ENCODE results near the gene NCK2. TPM values are rescaled to one million over a fixed set of nuclear protein-coding genes. Genes with fewer than 3 reads are reported as not detected.

NCK2 gene
- total and polyA plus RNA-seq, 2 of the 13 experiments (the other 11 are each of a cell fraction or from before 2014, with no cell fraction given), result 14.8 to 23.5 TPM

DNA sequence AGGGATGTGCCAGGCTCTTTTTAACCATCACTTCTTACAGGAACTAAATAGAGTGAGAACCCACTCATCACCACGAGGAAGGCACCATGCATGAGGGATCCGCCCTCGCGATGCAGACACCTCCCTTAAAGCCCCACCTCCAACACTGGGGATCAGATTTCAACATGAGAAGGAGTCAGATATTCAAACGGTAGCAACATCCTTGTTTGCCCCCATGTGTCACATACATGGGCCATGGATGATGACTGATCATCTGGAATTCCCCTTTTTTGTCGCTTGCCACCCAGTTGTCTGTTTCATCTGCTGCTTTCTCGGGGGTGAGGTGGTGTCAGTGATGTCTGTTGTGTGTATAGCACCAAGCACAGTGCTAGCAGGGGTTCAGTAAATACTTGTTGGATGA lies 57.9 kb downstream of the NCK2 start:
- ATAC-seq, result no peak
- no TSS peak for BruUV-seq (replicated peaks)
- intact Hi-C loops (cut with micrococcal nuclease; ENCODE audit: unreplicated experiment), result no loop called here

More for the DNA sequence above, 57.9 kb downstream of the NCK2 start:
- Histone ChIP-seq H3K9me3 (ENCODE audit: low read length) (no peaks in the 10 kb centered on the region), H3K27me3 (ENCODE audit: control insufficient read depth in 1 of 2, insufficient read depth in 2 of 2, low read length in 2 of 2) (no peaks in the 10 kb centered on the region), H2AFZ (ENCODE audit: low read length) (no peak overlapping the region), H3K4me3 (replicated peaks in 1 of 3; ENCODE audit: insufficient read depth in 1 of 3, low read depth in 2 of 3, low read length in 3 of 3) (no peak overlapping the region), H3K9ac (ENCODE audit: insufficient read depth, low read depth, low read length) (no peak overlapping the region), H3K4me2 (ENCODE audit: low read depth, low read length) (no peak overlapping the region), H3K4me1 (ENCODE audit: insufficient read depth, low read length) (peaks cover 31% of the 10 kb centered on the region), H3K36me3 (replicated peaks in 1 of 2; ENCODE audit: control insufficient read depth in 1 of 2, insufficient read depth in 2 of 2, low read length in 2 of 2) (no peaks in the 10 kb centered on the region), H3K79me2 (ENCODE audit: insufficient read depth, low read length) (peaks cover 8% of the 10 kb centered on the region), H3K27ac (ENCODE audit: extremely low read length, insufficient read depth, low read length) (no peak overlapping the region), H4K20me1 (ENCODE audit: insufficient read depth, low read length) (no peaks in the 10 kb centered on the region; the same call in 1 of the 2 replicates)
- no peak for DNase-seq (ENCODE audit: low spot score)
- CTCF ChIA-PET (ENCODE audit: low intra/inter-chr PET ratio, low total read pairs), result no interaction called here
- no peak for FAIRE-seq
- WGBS (ENCODE audit: low lambda C conversion rate), result 83% methylated on average over 7 of the region's 7 CpGs
- TF ChIP-seq STAG1 (CRISPR knock-in tag; IDR thresholded peaks at IDR 0.05) (no peak), ZNF557 (CRISPR knock-in tag; IDR thresholded peaks at IDR 0.05) (no peak), DMAP1 (CRISPR knock-in tag; IDR thresholded peaks at IDR 0.05) (no peak), FOXK1 (CRISPR knock-in tag; IDR thresholded peaks at IDR 0.05; ENCODE audit: borderline replicate concordance, low read depth) (no peak), ZNF251 (CRISPR knock-in tag; IDR thresholded peaks at IDR 0.05) (no peak), HNRNPUL1 (IDR thresholded peaks at IDR 0.05; ENCODE audit: low read depth, low read length) (no peak), ZNF44 (CRISPR knock-in tag; IDR thresholded peaks at IDR 0.05) (no peak)
- TF ChIP-seq, protein P1, sequence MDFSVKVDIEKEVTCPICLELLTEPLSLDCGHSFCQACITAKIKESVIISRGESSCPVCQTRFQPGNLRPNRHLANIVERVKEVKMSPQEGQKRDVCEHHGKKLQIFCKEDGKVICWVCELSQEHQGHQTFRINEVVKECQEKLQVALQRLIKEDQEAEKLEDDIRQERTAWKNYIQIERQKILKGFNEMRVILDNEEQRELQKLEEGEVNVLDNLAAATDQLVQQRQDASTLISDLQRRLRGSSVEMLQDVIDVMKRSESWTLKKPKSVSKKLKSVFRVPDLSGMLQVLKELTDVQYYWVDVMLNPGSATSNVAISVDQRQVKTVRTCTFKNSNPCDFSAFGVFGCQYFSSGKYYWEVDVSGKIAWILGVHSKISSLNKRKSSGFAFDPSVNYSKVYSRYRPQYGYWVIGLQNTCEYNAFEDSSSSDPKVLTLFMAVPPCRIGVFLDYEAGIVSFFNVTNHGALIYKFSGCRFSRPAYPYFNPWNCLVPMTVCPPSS (IDR thresholded peaks at IDR 0.05), result no peak
- TF ChIP-seq, protein P2, sequence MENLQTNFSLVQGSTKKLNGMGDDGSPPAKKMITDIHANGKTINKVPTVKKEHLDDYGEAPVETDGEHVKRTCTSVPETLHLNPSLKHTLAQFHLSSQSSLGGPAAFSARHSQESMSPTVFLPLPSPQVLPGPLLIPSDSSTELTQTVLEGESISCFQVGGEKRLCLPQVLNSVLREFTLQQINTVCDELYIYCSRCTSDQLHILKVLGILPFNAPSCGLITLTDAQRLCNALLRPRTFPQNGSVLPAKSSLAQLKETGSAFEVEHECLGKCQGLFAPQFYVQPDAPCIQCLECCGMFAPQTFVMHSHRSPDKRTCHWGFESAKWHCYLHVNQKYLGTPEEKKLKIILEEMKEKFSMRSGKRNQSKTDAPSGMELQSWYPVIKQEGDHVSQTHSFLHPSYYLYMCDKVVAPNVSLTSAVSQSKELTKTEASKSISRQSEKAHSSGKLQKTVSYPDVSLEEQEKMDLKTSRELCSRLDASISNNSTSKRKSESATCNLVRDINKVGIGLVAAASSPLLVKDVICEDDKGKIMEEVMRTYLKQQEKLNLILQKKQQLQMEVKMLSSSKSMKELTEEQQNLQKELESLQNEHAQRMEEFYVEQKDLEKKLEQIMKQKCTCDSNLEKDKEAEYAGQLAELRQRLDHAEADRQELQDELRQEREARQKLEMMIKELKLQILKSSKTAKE (CRISPR knock-in tag; IDR thresholded peaks at IDR 0.05; ENCODE audit: borderline replicate concordance), result no peak
- in situ Hi-C loops (cut with HindIII; ENCODE audit: extremely low pct_ligation_motif_present, low pct_unique_long_range_greater_than_20kb), result no loop called here
- POLR2A ChIA-PET, result no interaction called here

Measured in HepG2 (cell line).